Measurements from ENCODE around the gene RAB4B. TPM values are rescaled to one million over a fixed set of nuclear protein-coding genes. Genes with fewer than 3 reads are reported as not detected.
A peak's percentile ranks its signal among the peaks of the same experiment; 100 is the strongest.

RAB4B gene
- total RNA-seq, 1 experiment from 2014 or later, result 26.4 TPM

DNA sequence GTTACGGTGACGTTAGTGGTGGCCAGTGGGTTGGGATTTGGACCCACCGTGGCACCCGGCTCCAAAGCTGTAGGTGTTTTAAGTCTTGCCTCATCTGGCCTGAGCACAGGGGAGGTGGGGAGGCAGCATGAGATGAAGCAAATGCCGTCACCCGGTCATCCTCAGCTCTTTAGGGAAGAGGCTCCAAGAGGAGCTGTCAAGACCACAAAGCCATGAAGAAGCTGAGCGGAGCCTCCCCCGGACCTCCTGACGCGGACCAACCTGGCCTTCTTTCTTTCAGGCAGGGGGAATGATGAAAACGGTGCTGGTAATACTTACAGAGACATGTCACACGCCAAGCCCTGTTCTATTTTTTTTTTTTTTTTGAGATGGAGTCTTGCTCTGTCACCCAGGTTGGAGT is 35.2 kb upstream of the RAB4B start:
- no peaks in the 10 kb centered on the region for H3K27me3 ChIP-seq (ENCODE audit: control insufficient read depth, insufficient read depth, low read length)
- DNase-seq, result no peak
- no peak overlapping the region for H3K4me3 ChIP-seq (ENCODE audit: insufficient read depth, low read depth, low read length)

DNA sequence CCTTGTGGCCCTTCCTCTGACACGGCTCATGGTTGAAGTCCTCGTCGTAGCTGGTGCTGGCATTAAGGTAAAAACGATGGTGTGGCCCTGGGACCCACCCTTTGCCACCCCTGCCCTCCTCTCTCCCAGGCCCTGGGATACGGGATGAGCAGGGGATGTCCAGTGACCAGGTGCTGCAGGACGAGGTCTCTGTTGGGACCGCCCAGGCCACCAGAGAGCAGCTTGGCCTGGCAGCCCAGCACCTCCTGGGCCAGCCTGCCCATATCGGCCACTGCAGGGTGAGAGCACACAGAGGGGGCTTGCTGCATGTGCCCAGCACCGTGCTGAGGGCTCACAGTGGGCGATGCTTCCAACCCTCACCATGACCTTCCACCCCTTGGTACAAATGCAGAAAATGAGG is 34.1 kb upstream of the RAB4B start:
- Histone ChIP-seq H3K4me3 (ENCODE audit: insufficient read depth, low read depth, low read length) (no peak overlapping the region), H3K36me3 (replicated peaks; ENCODE audit: control insufficient read depth, insufficient read depth, low read length) (peaks cover 5% of the 10 kb centered on the region), H3K27me3 (ENCODE audit: control insufficient read depth, insufficient read depth, low read length) (no peaks in the 10 kb centered on the region)
- DNase-seq, result no peak

More for the DNA sequence above, 35.2 kb upstream of the RAB4B start:
- H3K36me3 ChIP-seq (replicated peaks; ENCODE audit: control insufficient read depth, insufficient read depth, low read length), result peaks cover 5% of the 10 kb centered on the region

DNA sequence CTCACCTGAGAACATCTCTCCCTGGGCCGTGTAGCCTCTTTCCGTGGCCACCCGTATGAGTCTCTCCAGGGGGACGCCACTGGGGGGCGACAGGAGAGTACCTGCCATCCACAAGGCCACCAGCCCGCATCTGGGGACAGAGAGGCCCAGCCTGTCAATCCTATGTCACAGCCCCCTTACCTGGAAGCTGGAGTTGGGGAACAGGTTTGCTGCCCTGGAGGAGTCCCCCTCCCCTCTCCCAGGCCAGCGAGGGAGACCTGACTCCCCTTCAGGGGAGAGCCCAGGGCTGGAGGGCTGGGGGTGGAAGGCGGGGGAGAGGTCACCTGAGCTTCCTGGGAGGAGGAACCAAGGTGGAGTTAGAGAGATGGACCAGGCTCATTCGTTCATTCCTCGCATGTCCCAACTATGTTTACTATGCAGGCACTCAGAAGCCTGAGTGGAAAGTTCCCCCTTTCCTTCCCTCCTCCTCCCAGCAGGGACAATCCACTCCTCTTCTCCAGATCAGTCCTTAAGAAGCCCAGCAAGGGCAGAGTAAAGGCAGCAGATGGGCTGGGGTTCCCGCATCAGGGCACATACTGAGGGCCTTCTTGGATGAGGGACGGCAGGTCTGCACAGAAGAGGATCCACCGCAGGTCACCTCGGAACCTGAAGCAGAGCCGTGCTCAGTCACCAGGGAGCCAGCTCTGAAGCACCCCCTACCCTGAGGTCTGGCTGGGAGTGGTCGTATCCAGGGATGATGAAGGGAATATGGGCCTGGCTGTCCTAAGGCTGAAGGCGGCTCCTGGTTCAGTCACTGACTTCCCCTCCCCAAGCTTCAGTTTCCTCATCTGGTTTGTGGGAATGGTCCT is 33.3 kb upstream of the RAB4B start:
- H3K4me3 ChIP-seq (ENCODE audit: insufficient read depth, low read depth, low read length), result no peak overlapping the region
- DNase-seq, result peak; percentile 80
- H3K27me3 ChIP-seq (ENCODE audit: control insufficient read depth, insufficient read depth, low read length), result no peaks in the 10 kb centered on the region
- H3K36me3 ChIP-seq (replicated peaks; ENCODE audit: control insufficient read depth, insufficient read depth, low read length), result peaks cover 3% of the 10 kb centered on the region

DNA sequence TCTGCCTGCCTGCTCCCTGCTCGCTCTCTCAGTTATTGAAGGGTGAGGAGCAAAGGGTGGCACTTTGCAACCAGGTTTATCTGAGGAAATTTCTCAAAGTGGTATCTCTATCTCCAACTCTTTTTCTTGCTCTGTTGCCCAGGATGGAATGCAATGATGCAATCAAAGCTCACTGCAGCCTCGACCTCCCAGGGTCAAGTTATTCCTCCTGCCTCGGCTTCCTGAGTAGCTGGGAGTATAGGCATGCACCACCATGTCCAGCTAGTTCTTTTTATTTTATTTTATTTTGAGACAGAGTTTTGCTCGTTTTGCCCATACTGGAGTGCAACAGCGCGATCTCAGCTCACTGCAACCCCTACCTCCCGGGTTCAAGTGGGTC is 32.7 kb upstream of the RAB4B start:
- Histone ChIP-seq H3K36me3 (replicated peaks; ENCODE audit: control insufficient read depth, insufficient read depth, low read length) (peaks cover 3% of the 10 kb centered on the region), H3K4me3 (ENCODE audit: insufficient read depth, low read depth, low read length) (no peak overlapping the region), H3K27me3 (ENCODE audit: control insufficient read depth, insufficient read depth, low read length) (no peaks in the 10 kb centered on the region)
- DNase-seq, result no peak

DNA sequence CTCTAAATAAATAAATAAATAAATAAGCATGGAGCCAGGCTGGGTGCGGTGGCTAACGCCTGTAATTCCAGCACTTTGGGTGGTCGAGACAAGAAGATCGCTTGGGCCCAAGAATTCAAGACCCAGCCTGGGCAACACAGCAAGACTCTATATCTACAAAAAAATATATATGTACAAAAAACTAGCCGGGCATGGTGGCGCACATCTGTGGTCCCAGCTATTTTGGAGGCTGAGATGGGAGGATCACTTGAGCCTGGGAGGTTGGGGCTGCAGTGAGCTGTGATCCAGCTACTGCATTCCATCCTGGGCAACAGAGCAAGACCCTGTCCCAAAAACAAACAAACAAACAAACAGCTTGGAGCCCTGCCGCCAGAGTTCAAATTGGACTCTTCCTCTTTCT is 30.5 kb upstream of the RAB4B start:
- DNase-seq, result no peak
- Histone ChIP-seq H3K27me3 (ENCODE audit: control insufficient read depth, insufficient read depth, low read length) (no peaks in the 10 kb centered on the region), H3K4me3 (ENCODE audit: insufficient read depth, low read depth, low read length) (no peak overlapping the region), H3K36me3 (replicated peaks; ENCODE audit: control insufficient read depth, insufficient read depth, low read length) (peaks cover 1% of the 10 kb centered on the region)

DNA sequence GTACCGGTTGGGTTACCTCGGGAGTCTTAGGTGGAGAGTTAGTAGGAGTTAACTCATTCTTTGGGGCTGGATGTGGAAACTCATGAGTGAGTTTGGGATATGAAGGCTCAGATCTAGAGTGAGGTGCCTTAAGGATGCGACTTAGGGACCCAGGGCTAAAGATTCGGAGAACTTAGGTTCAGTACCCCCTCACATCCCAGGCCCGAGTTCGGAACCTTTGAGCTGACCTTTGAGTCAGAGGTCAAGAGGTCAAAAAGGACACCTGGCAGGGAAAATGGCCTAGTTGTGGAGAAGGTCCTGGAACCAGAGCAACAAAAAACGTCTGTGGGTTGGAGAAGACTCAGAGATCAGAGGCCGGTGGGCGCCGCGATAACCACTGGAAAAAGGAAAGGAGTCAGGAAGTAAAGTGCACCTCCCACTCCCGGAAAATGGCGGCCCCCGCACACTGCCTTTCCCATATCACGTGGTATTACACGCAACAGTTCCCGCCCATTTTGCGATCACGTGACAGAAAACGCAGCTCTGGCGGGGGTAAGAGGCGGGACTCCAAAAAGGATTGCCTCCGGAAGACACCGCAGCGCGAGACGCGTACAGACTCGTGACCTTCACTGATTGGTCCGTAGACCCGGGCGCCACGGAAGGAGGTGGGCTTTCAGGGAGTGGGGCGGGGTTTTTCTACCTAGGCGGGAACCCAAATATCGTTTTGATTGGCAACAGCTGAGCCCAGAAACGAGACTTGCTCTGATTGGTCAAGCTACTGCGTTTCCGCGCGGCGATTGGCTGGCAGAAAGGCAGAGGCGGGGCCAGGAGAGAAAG is 27.8 kb upstream of the RAB4B start, which contains the start of gene ACTMAP:
TSS of gene ACTMAP (minus strand) at position 420 of the 816 bp plus-strand sequence. CDS start 674 bp downstream, outside the sequence.
- Histone ChIP-seq H3K27me3 (ENCODE audit: control insufficient read depth, insufficient read depth, low read length) (no peaks in the 10 kb centered on the region), H3K4me3 (ENCODE audit: insufficient read depth, low read depth, low read length) (peak within 1 kb of the TSS; percentile 70), H3K36me3 (replicated peaks; ENCODE audit: control insufficient read depth, insufficient read depth, low read length) (peaks cover 8% of the 10 kb centered on the region)
- peak; percentile 98 for DNase-seq

DNA sequence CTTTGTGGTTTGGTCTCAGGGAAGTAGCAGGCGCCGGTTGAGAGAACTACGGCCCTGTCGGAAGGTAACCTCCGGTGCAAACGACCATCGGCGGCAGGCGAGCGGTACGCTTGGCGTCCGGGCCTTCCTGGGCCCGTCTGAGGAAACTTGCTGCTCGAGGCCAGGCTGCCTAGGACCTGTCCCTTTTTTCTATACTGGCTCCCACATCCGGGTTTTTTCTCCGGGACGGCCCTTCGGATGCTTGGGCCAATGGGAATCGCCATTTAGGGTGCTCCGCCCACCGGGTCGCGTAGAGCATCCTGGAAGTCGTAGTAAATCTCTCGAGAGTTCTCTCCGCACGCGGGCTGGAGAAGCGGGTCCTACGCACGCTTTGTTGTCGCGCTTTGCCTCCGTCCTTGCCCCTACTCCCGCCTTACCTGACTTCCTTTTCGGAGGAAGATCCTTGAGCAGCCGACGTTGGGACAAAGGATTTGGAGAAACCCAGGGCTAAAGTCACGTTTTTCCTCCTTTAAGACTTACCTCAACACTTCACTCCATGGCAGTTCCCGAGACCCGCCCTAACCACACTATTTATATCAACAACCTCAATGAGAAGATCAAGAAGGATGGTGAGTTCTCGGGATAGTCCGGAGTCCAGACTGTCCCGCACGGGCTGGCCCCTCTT is 27.0 kb upstream of the RAB4B start, which contains the start of gene SNRPA:
TSS of gene SNRPA (plus strand) at position 330 of the 664 bp plus-strand sequence. CDS start at position 536, 206 bp downstream.
- Histone ChIP-seq H3K4me3 (ENCODE audit: insufficient read depth, low read depth, low read length) (peak within 1 kb of the TSS; percentile 70), H3K36me3 (replicated peaks; ENCODE audit: control insufficient read depth, insufficient read depth, low read length) (peaks cover 16% of the 10 kb centered on the region), H3K27me3 (ENCODE audit: control insufficient read depth, insufficient read depth, low read length) (no peaks in the 10 kb centered on the region)
- peak; percentile 97 for DNase-seq

DNA sequence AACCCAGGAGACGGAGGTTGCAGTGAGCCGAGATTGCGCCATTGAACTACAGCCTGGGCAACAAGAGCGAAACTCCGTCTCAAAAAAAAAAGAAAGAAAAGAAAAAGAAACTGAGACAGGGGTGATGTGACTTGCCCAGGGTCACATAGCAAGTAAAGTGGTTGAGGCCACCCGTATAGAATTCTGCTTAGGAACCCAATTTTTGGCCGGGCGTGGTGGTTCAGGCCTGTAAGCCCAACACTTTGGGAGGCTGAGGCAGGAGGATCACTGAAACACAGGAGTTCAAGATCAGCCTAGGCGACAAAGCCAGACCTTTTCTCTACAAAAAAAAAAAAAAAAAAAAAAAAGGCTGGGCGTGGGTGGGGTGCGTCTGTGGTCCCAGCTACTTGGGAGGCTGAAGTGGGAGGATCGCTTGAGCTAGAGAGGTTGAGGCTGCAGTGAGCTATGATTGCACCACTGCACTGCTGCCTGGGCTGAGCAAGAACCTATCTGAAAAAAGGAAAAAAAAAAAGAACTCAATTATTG is 25.7 kb upstream of the RAB4B start:
- Histone ChIP-seq H3K4me3 (ENCODE audit: insufficient read depth, low read depth, low read length) (peak overlapping the region; percentile 70), H3K36me3 (replicated peaks; ENCODE audit: control insufficient read depth, insufficient read depth, low read length) (peaks cover 27% of the 10 kb centered on the region), H3K27me3 (ENCODE audit: control insufficient read depth, insufficient read depth, low read length) (no peaks in the 10 kb centered on the region)
- no peak for DNase-seq

DNA sequence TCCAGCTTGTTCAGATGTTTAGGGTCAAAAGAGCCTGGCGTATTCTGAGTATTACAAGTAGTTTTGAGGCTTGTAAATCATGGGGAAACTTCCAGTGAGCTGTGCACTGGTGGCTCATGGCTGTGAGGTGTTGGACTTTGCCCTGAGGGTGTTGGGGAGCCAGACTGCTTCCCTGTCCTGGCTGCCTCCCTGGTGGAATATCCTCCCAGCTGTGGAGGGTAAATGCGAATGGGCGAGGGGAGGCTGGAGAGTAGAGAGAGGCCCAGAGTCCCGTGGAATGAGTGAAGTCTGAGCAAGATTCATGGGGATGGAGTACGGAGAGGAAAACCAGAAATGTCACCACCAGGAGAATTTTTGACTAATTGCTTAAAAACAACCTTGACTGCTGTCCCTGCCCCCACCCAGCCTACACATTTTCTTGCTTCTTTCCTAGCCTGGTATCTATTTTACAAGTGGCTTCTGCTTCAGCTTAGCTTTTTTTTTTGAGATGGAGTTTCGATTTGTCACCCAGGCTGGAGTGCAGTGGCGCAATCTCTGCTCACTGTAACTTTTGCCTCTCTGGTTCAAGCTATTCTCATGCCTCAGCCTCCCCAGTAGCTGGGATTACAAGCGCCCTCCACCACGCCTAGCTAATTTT is 23.3 kb upstream of the RAB4B start:
- DNase-seq, result no peak
- Histone ChIP-seq H3K4me3 (ENCODE audit: insufficient read depth, low read depth, low read length) (no peak overlapping the region), H3K27me3 (ENCODE audit: control insufficient read depth, insufficient read depth, low read length) (no peaks in the 10 kb centered on the region), H3K36me3 (replicated peaks; ENCODE audit: control insufficient read depth, insufficient read depth, low read length) (peaks cover 41% of the 10 kb centered on the region)

DNA sequence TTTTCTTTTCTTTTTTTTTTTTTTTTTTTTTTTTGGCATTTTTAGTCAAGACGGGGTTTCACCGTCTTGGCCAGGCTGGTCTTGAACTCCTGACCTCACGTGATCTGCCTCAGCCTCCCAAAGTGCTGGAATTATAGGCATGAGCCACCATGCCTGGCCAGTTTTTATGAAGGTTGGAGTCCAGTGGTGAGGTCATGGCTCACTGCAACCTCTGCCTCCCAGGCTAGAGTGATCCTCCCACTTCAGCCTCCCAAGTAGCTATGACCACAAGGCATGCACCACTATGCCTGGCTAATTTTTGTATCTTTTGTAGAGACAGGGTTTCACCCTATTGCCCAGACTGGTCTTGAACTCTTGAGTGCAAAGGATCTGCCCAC is 22.8 kb upstream of the RAB4B start:
- Histone ChIP-seq H3K36me3 (replicated peaks; ENCODE audit: control insufficient read depth, insufficient read depth, low read length) (peaks cover 45% of the 10 kb centered on the region), H3K27me3 (ENCODE audit: control insufficient read depth, insufficient read depth, low read length) (no peaks in the 10 kb centered on the region), H3K4me3 (ENCODE audit: insufficient read depth, low read depth, low read length) (no peak overlapping the region)
- DNase-seq, result no peak

DNA sequence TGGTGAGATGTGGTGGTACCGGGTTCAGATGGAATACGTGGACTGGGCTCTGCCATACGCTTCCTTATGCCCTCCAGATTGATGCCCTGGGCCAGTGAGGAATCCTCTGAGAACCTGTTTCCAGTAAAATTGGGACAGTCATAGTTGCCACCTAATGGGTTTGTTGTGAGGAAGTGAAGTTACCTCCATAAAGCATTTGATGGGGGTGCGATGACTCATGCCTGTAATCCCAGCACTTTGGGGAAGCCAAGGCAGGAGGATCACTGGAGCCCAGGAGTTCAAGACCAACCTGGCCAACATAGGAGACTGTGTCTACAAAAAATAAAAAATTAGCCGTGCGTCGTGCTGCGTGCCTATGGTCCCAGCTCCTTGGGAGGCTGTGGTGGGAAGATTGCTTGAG is 22.3 kb upstream of the RAB4B start:
- DNase-seq, result no peak
- Histone ChIP-seq H3K36me3 (replicated peaks; ENCODE audit: control insufficient read depth, insufficient read depth, low read length) (peaks cover 50% of the 10 kb centered on the region), H3K4me3 (ENCODE audit: insufficient read depth, low read depth, low read length) (no peak overlapping the region), H3K27me3 (ENCODE audit: control insufficient read depth, insufficient read depth, low read length) (no peaks in the 10 kb centered on the region)

DNA sequence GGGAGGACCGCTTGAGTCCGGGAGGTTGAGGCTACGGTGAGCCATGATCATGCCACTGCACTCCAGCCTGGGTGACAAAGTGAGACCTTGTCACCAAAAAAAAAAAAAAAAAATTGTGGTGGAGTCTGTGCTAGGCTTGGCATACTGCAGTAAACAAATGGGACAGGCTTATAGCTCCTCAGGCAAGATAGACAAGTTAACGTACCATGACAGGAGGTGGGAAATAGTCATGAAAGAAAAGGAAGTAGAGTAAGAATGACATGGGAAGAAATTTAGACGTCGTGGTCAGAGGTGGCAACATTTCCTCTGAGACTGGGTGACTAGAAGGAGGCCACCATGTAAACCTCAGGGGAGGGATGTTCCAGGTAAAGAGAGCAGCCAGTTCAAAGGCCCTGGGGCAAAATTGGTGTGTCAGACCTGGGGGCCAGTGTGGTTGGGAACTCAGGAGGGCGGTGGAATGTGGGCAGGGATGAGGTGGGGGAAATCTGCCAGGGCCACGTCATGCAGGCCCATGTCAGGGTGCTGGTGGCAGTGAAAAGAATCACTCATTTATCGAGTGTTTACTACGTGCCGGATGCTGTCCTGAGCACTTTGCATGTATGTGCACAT is 21.4 kb upstream of the RAB4B start:
- H3K27me3 ChIP-seq (ENCODE audit: control insufficient read depth, insufficient read depth, low read length), result no peaks in the 10 kb centered on the region
- no peak for DNase-seq
- H3K4me3 ChIP-seq (ENCODE audit: insufficient read depth, low read depth, low read length), result no peak overlapping the region
- H3K36me3 ChIP-seq (replicated peaks; ENCODE audit: control insufficient read depth, insufficient read depth, low read length), result peaks cover 55% of the 10 kb centered on the region

DNA sequence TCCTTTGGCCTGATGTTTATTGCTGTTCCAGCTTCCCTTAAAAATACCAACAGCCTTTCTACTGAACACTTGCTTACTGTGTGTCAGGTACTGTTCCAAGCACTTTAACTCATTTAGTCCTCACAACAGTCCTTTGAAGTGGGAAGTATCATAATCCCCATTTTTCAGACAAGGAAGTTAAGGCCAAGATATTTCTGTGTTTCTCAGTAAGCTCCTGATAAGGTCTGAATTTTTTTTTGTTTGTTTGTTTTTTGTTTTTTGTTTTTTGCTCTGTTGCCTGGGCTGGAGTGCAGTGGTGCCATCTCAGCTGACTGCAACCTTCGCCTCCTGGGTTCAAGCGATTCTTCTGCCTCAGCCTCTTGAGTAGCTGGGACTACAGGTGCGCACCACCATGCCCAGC is 19.6 kb upstream of the RAB4B start:
- Histone ChIP-seq H3K36me3 (replicated peaks; ENCODE audit: control insufficient read depth, insufficient read depth, low read length) (peaks cover 71% of the 10 kb centered on the region), H3K4me3 (ENCODE audit: insufficient read depth, low read depth, low read length) (no peak overlapping the region), H3K27me3 (ENCODE audit: control insufficient read depth, insufficient read depth, low read length) (no peaks in the 10 kb centered on the region)
- DNase-seq, result no peak

DNA sequence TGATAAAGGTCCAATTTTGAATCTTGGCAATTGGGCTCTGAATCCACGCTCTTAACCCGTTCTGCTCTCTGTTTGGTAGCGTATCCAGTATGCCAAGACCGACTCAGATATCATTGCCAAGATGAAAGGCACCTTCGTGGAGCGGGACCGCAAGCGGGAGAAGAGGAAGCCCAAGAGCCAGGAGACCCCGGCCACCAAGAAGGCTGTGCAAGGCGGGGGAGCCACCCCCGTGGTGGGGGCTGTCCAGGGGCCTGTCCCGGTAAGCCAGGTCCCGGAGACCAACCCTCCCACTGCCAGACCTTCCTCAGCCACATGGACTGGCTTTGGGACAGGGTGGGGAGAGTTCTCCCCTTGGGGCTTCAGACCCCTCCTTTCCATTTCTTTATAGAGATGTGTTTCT is 18.7 kb upstream of the RAB4B start:
- H3K4me3 ChIP-seq (ENCODE audit: insufficient read depth, low read depth, low read length), result no peak overlapping the region
- no peaks in the 10 kb centered on the region for H3K27me3 ChIP-seq (ENCODE audit: control insufficient read depth, insufficient read depth, low read length)
- no peak for DNase-seq
- peaks cover 77% of the 10 kb centered on the region for H3K36me3 ChIP-seq (replicated peaks; ENCODE audit: control insufficient read depth, insufficient read depth, low read length)
